Esophagus muscularis mucosa (tissue), 4 donors: ENCODE data around the gene EZH2. TPM values are rescaled to one million over a fixed set of nuclear protein-coding genes. Genes with fewer than 3 reads are reported as not detected.

Source experiments
- DNase-seq: peaks from one replicate; pipeline ENCODE4 v3.0.0-alpha.2; 2017; ENCODE audit errors: extremely low spot score
- H3K27ac ChIP-seq, 4 donors: fragments of 200-600 bp; sonication (generic); replicated peaks in 1 of 4; 1 replicate in 3 of 4; 2 replicates in 1 of 4; pipeline ENCODE4 v1.5.1; 2016 to 2019; ENCODE audit warnings: mild to moderate bottlenecking in 1 of 4
- H3K27me3 ChIP-seq, 4 donors: fragments of 200-600 bp; sonication (generic); one replicate each; pipeline versions ENCODE4 v1.5.1 to v1.6.0; 2016 to 2019
- H3K36me3 ChIP-seq, 4 donors: fragments of 200-600 bp; sonication (generic); one replicate each; pipeline ENCODE4 v1.5.1; 2016 to 2019
- H3K4me1 ChIP-seq, 4 donors: fragments of 200-600 bp; sonication (generic); one replicate each; pipeline ENCODE4 v1.5.1; 2016 to 2019
- H3K4me3 ChIP-seq, 4 donors: fragments of 200-600 bp; sonication (generic); 1 replicate in 2 of 4; 2 replicates in 2 of 4; pipeline ENCODE4 v1.5.1; 2016 to 2019; ENCODE audit warnings: mild to moderate bottlenecking in 4 of 4, moderate library complexity in 1 of 4
- H3K9me3 ChIP-seq, 4 donors: fragments of 200-600 bp; sonication (generic); 1 replicate in 3 of 4; 2 replicates in 1 of 4; pipeline ENCODE4 v1.5.1; 2016 to 2019
- EP300 ChIP-seq: sonication (generic); formaldehyde crosslinking; IDR thresholded peaks from one replicate; pipeline ENCODE4 v1.6.1; 2017; ENCODE audit warnings: antibody characterized with exemption
- POLR2A ChIP-seq: fragments of 450-650 bp; IDR thresholded peaks from one replicate; pipeline ENCODE4 v1.6.1; 2017; ENCODE audit warnings: antibody characterized with exemption, moderate library complexity, mild to moderate bottlenecking, low read depth
- POLR2AphosphoS5 ChIP-seq, 2 donors: sonication (generic); formaldehyde crosslinking; IDR thresholded peaks; one replicate each; pipeline ENCODE4 v1.6.1; 2017; ENCODE audit warnings: antibody characterized with exemption in 2 of 2
- WGBS: methylation state at CpG from one replicate; pipeline ENCODE4 v1.1.5; 2018; 5-methylcytosine and 5-hydroxymethylcytosine counted together
- intact Hi-C: fragments of 100-400 bp; cut with DNase I; formaldehyde crosslinking; loops from one replicate; pipeline ENCODE4 v1.15.1; 2023
- total RNA-seq, 4 donors: library from RNA; depleted of rRNA; stranded (reverse); fragments of >200 nt; gene quantifications; one replicate each; pipeline versions ENCODE4 v1.1.0 to v1.2.1, GENCODE V29; 2016
- TF ChIP-seq, protein P1 (sequence below), 3 experiments: fragments of 200-600 bp in 2 of 3; fragments of 450-650 bp in 1 of 3; sonication (generic) in 2 of 3; IDR thresholded peaks; one replicate each; pipeline ENCODE4 v1.5.1; 2017 to 2019; ENCODE audit warnings: antibody characterized with exemption in 3 of 3, mild to moderate bottlenecking in 2 of 3, moderate library complexity in 1 of 3

EZH2 gene
- total RNA-seq, 4 donors from 2014 or later = 0.33 to 0.52 (median 0.45) TPM; not detected in 1

DNA sequence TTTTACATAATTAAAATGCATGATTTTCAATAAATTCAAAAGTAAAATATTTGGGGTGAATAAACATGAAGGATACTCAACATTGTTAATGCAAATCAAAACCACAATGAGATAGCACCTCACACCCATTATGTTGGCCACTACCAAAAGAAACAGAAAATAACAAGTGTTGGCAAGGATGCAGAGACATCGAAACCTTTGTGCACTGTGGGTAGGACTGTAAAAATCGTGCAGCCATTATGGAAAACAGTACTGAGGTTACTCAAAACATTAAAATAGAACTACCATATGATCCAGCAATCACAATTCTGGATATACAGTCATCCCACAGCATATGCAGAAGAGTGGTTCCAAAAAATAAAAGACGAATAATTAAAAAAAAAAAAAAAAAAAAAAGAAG lies 13.1 kb downstream of the EZH2 start:
- H3K4me1 ChIP-seq = no peaks in the 10 kb centered on the region
- intact Hi-C loops = no loop called here
- TF ChIP-seq POLR2AphosphoS5 (IDR thresholded peaks at IDR 0.05) = no peak
- no peak for TF ChIP-seq POLR2A
- TF ChIP-seq EP300 = no peak
- TF ChIP-seq, protein P1, sequence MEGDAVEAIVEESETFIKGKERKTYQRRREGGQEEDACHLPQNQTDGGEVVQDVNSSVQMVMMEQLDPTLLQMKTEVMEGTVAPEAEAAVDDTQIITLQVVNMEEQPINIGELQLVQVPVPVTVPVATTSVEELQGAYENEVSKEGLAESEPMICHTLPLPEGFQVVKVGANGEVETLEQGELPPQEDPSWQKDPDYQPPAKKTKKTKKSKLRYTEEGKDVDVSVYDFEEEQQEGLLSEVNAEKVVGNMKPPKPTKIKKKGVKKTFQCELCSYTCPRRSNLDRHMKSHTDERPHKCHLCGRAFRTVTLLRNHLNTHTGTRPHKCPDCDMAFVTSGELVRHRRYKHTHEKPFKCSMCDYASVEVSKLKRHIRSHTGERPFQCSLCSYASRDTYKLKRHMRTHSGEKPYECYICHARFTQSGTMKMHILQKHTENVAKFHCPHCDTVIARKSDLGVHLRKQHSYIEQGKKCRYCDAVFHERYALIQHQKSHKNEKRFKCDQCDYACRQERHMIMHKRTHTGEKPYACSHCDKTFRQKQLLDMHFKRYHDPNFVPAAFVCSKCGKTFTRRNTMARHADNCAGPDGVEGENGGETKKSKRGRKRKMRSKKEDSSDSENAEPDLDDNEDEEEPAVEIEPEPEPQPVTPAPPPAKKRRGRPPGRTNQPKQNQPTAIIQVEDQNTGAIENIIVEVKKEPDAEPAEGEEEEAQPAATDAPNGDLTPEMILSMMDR (IDR thresholded peaks at IDR 0.05) = no peak
- no peaks in the 10 kb centered on the region for H3K36me3 ChIP-seq
- H3K27me3 ChIP-seq = no peaks in the 10 kb centered on the region
- DNase-seq = no peak
- WGBS = 93% methylated on average over 3 of the region's 3 CpGs
- H3K9me3 ChIP-seq = peaks cover 0 to 10% (median 7%) of the 10 kb centered on the region in 4 donors
- no peak overlapping the region for H3K4me3 ChIP-seq
- no peak overlapping the region for H3K27ac ChIP-seq

DNA sequence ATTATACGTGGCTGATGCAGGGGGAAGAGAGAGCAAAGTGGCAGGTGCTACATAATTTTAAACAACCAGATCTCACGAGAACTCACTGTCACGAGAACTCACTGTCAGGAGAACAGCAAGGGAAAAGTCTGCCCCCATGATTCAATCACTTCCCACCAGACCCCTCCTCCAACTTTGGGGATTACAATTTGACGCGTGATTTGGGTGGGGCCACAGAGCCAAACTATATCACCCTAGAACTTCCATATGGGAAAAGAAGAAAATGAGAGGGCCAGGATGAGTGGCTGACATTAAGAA lies 15.8 kb downstream of the EZH2 start:
- Histone ChIP-seq H3K36me3 (no peaks in the 10 kb centered on the region), H3K9me3 (peaks cover 0 to 10% (median 7%) of the 10 kb centered on the region in 4 donors), H3K4me1 (no peaks in the 10 kb centered on the region), H3K27ac (no peak overlapping the region), H3K27me3 (no peaks in the 10 kb centered on the region), H3K4me3 (no peak overlapping the region)
- WGBS = 82% methylated on average over 5 of the region's 5 CpGs
- TF ChIP-seq, protein P1 (IDR thresholded peaks at IDR 0.05) = no peak
- TF ChIP-seq POLR2A = no peak
- no peak for TF ChIP-seq POLR2AphosphoS5 (IDR thresholded peaks at IDR 0.05)
- TF ChIP-seq EP300 = no peak
- intact Hi-C loops = no loop called here
- DNase-seq = no peak

DNA sequence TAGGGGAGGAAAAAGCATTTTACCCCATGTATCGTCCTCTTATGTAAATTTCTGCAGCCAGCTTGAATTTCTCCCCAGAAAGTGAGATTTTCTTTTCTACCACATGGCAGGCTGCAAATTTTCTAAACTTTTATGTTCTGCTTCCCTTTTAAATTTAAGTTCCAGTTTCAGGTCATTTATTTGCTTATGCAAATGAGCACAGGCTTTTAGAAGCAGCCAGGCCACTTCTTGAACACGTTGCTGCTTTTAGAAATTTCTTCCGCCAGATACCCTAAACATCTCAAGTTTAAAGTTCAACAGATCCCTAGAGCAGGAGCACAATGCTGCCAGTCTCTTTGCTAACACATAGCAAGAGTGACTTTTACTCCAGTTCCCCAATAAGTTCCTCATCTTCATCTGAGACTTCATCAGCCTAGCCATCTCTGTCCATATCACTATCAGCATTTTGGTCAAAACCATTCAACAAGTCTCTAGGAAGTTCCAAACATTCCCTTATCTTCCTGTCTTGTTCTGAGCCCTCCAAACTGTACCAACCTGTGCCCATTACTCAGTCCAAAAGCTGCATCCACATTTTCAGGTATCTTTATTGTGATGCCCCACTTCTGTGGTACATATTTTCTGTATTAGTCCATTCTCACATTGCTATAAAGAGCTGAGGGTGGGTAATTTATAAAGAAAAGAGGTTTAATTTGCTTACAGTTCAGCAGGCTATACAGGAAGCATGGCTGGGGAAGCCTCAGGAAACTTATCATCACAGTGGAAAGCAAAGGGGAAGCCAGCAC lies 16.3 kb downstream of the EZH2 start:
- no peak overlapping the region for H3K27ac ChIP-seq
- no peak overlapping the region for H3K4me3 ChIP-seq
- intact Hi-C loops = no loop called here
- no peaks in the 10 kb centered on the region for H3K27me3 ChIP-seq
- H3K9me3 ChIP-seq = peaks cover 0 to 10% (median 7%) of the 10 kb centered on the region in 4 donors
- H3K4me1 ChIP-seq = no peaks in the 10 kb centered on the region
- TF ChIP-seq, protein P1 (IDR thresholded peaks at IDR 0.05) = no peak
- no peak for TF ChIP-seq POLR2A
- no peak for TF ChIP-seq POLR2AphosphoS5 (IDR thresholded peaks at IDR 0.05)
- TF ChIP-seq EP300 = no peak
- no peak for DNase-seq
- 88% methylated on average over 3 of the region's 3 CpGs for whole genome bisulfite sequencing
- H3K36me3 ChIP-seq = no peaks in the 10 kb centered on the region

DNA sequence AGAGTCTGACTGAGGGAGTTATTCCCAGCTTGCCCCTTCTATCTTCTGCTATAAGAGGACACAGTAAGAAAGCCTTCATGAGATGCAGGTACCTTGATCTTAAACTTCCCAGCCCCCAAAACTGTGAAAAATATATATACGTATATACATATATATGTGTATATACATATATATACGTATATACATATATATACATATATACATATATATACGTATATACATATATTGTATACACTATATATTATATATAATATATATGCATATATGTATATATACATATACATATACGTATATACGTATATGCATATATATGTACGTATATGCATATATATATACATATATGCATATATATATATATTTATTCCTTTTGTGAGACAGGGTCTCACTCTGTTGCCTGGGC lies 17.7 kb downstream of the EZH2 start:
- intact Hi-C loops = no loop called here
- no peak for TF ChIP-seq POLR2AphosphoS5 (IDR thresholded peaks at IDR 0.05)
- TF ChIP-seq EP300 = no peak
- no peak for TF ChIP-seq POLR2A
- TF ChIP-seq, protein P1 (IDR thresholded peaks at IDR 0.05) = no peak
- no peaks in the 10 kb centered on the region for H3K27me3 ChIP-seq
- DNase-seq = no peak
- 98% methylated on average over 6 of the region's 6 CpGs for WGBS
- H3K27ac ChIP-seq = no peak overlapping the region
- no peak overlapping the region for H3K4me3 ChIP-seq
- no peaks in the 10 kb centered on the region for H3K4me1 ChIP-seq
- H3K9me3 ChIP-seq = peaks cover 0 to 10% (median 7%) of the 10 kb centered on the region in 4 donors
- no peaks in the 10 kb centered on the region for H3K36me3 ChIP-seq

DNA sequence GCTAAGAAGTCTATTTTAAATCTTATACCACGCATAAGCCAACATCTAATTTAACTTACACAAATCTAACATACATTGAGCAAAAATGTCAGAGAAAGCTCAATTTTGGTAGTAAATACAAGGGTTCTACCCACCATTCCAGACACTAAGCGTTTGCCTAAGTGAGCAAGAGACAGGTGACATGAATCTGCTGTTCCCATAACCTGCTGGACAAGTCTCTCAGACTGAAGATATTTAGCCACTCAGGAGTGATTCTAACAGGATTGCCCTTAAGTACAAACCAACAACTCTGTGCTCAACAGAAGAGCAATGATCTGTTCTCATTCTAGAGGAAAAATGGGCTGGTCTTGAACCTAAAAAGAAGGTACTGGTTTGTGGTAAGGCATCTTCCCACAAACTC lies 18.8 kb downstream of the EZH2 start:
- intact Hi-C loops = no loop called here
- no peak for DNase-seq
- 96% methylated on average over 2 of the region's 2 CpGs for WGBS

More for the DNA sequence above, 18.8 kb downstream of the EZH2 start:
- H3K27ac ChIP-seq = no peak overlapping the region
- H3K36me3 ChIP-seq = no peaks in the 10 kb centered on the region
- peaks cover 0 to 10% (median 7%) of the 10 kb centered on the region in 4 donors for H3K9me3 ChIP-seq
- no peaks in the 10 kb centered on the region for H3K4me1 ChIP-seq
- no peaks in the 10 kb centered on the region for H3K27me3 ChIP-seq
- no peak overlapping the region for H3K4me3 ChIP-seq
- TF ChIP-seq POLR2AphosphoS5 (IDR thresholded peaks at IDR 0.05) (no peak), POLR2A (no peak), EP300 (no peak)
- TF ChIP-seq, protein P1 (IDR thresholded peaks at IDR 0.05) = no peak
